Body of pancreas (tissue), 4 donors: ENCODE data around the gene IL22RA1. TPM values are rescaled to one million over a fixed set of nuclear protein-coding genes. Genes with fewer than 3 reads are reported as not detected.

Experiments used
- ATAC-seq: fragments of 150-250 bp; one replicate; pipeline ENCODE4 v1.9.1; 2016
- DNase-seq, 4 donors: peaks; one replicate each; pipeline ENCODE4 v3.0.0-alpha.2; 2019
- H3K27ac ChIP-seq, 4 donors: fragments of 200-600 bp; sonication (generic); 1 replicate in 3 of 4; 2 replicates in 1 of 4; pipeline versions ENCODE4 v1.5.1 to v1.6.1; 2016 to 2019; ENCODE audit warnings: mild to moderate bottlenecking in 1 of 4, mixed read lengths in 1 of 4, moderate library complexity in 1 of 4
- H3K27me3 ChIP-seq, 2 donors: fragments of 200-600 bp; sonication (generic); one replicate each; pipeline ENCODE4 v1.6.0; 2016; ENCODE audit warnings: mild to moderate bottlenecking in 1 of 2
- H3K36me3 ChIP-seq, 2 donors: fragments of 200-600 bp; sonication (generic); replicated peaks in 1 of 2; 2 replicates each; pipeline ENCODE4 v1.5.1; 2016; ENCODE audit warnings: low read depth in 2 of 2; ENCODE audit not compliant: insufficient read depth in 1 of 2
- H3K4me1 ChIP-seq: fragments of 200-600 bp; sonication (generic); one replicate; pipeline ENCODE4 v1.6.0; 2016
- H3K4me3 ChIP-seq, 2 donors: fragments of 200-600 bp; sonication (generic); 1 replicate in 1 of 2; 2 replicates in 1 of 2; pipeline ENCODE4 v1.5.1; 2016 to 2019
- H3K9me3 ChIP-seq, 3 donors: fragments of 200-600 bp; sonication (generic); 1 replicate in 2 of 3; 2 replicates in 1 of 3; pipeline ENCODE4 v1.5.1; 2016
- POLR2A ChIP-seq, 3 donors: fragments of 450-650 bp; IDR thresholded peaks; one replicate each; pipeline ENCODE4 v1.6.1; 2016; ENCODE audit warnings: antibody characterized with exemption in 3 of 3, mild to moderate bottlenecking in 2 of 3
- WGBS, 2 donors: methylation state at CpG; one replicate each; pipeline ENCODE4 v1.1.5; 2017; 5-methylcytosine and 5-hydroxymethylcytosine counted together
- intact Hi-C: fragments of 100-400 bp; cut with DNase I; formaldehyde crosslinking; loops from one replicate; pipeline ENCODE4 v1.15.1; 2023
- total RNA-seq, 2 donors: library from RNA; depleted of rRNA; stranded (reverse); fragments of >200 nt; gene quantifications; one replicate each; pipeline ENCODE4 v1.1.0, GENCODE V29; 2016
- TF ChIP-seq, protein P1 (sequence below), 7 experiments: fragments of 450-650 bp in 4 of 7; fragments of 200-600 bp in 3 of 7; sonication (generic) in 3 of 7; IDR thresholded peaks; one replicate each; pipeline ENCODE4 v1.5.1; 2016 to 2019; ENCODE audit warnings: antibody characterized with exemption in 7 of 7

The IL22RA1 gene
- total RNA-seq, 2 donors from 2014 or later = 49.1 to 133 TPM

DNA sequence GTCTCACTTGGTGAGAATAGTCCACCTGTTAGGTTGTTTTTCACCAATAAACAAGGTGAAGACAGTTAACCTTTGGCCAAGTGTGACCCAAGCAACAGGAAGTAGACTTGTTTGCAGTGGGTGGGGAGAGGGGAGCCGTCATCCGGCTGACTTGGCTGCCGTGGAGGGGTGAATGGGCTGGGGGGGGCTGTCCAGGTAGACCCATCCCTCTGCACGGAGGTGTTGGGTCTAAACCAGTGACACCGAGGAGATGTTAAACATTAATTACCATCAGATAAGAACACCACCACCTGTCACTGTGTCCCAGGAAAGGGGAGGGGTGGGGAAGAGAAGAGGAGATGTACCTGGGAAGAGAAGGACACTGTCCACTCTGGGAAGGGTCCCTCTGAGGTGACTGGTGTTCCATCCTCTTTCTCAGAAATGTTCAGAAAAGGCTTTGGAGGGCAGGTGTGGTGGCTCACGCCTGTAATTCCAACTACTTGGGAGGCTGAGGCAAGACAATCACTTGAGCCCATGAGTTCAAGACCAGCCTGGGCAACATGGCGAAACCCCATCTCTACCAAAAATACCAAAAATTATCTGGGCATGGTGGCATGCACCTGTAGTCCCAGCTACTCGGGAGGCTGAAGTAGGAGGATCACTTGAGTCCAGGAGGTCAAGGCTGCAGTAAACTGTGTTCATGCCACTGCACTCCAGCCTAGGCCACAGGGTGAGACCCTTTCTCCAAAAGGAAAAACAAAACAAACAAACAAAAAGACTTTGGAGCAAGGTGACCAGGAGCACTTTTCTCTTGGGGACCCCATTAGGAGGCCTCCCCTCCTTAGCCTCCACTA lies 24.3 kb downstream of the IL22RA1 start:
- H3K4me1 ChIP-seq = peaks cover 89% of the 10 kb centered on the region
- no peak overlapping the region for H3K4me3 ChIP-seq
- no peaks in the 10 kb centered on the region for H3K27me3 ChIP-seq
- intact Hi-C loops = no loop called here
- 20 to 29% methylated on average over 8 of the region's 8 CpGs for WGBS, 2 donors
- peak; percentile 85 to 94 (median 91) for DNase-seq
- peak in 1 of 3 donors; percentile 30 for TF ChIP-seq POLR2A (IDR thresholded peaks at IDR 0.05)
- TF ChIP-seq, protein P1, sequence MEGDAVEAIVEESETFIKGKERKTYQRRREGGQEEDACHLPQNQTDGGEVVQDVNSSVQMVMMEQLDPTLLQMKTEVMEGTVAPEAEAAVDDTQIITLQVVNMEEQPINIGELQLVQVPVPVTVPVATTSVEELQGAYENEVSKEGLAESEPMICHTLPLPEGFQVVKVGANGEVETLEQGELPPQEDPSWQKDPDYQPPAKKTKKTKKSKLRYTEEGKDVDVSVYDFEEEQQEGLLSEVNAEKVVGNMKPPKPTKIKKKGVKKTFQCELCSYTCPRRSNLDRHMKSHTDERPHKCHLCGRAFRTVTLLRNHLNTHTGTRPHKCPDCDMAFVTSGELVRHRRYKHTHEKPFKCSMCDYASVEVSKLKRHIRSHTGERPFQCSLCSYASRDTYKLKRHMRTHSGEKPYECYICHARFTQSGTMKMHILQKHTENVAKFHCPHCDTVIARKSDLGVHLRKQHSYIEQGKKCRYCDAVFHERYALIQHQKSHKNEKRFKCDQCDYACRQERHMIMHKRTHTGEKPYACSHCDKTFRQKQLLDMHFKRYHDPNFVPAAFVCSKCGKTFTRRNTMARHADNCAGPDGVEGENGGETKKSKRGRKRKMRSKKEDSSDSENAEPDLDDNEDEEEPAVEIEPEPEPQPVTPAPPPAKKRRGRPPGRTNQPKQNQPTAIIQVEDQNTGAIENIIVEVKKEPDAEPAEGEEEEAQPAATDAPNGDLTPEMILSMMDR (IDR thresholded peaks at IDR 0.05) = no peak
- H3K9me3 ChIP-seq = no peaks in the 10 kb centered on the region
- ATAC-seq = peak; percentile 60
- no peaks in the 10 kb centered on the region for H3K36me3 ChIP-seq
- H3K27ac ChIP-seq = peak overlapping the region; percentile 89 to 97 (median 96)

DNA sequence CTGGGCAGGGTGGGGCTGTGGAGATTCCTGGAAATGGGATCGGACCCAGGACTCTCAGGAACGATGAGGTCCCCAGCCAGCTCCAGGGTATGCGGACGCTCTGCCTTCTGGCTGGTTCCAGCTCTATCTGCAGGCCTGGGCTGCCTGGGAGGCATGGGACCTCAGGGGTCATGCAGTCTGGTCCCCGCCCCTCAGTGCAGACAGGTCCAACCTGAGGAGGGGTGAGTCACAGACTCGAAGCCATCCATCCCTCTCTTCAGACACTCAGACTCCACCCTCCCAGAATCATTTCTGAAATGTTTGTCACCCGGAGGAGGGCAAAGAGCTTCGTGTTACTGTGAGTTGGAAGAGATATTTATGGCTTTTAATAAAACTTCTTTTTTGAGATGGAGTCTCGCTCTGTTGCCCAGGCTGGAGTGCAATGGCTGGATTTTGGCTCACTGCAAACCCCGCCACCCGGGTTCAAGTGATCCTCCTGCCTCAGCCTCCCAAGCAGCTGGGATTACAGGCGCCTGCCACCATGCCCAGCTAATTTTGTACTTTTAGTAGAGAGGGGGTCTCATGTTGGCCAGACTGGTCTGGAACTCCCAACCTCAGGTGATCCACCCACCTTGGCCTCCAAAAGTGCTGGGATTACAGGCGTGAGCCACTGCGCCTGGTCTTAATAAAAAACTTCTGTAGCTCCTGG lies 25.1 kb downstream of the IL22RA1 start:
- DNase-seq (peak in 3 of 4 donors; percentile 37 to 81 (median 44)), ATAC-seq (no peak)

DNA sequence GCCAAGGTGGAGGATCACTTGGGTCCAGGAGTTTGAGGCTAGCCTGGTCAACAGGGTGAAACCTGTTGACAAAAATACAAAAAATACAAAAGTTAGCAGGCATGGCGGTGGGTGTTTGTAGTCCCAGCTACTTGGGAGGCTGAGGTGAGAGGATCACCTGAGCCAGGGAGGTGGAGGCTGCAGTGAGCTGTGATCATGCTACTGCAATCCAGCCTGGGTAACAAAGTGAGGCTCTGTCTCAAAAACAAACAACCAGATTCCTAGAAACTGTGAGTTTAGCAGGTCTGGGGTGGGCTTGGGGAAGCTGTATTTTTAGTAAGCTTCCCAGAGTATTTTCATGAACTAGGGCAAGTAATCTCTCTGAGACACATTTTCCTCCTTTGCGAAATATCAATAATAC lies 25.8 kb downstream of the IL22RA1 start:
- TF ChIP-seq POLR2A (IDR thresholded peaks at IDR 0.05) = no peak
- TF ChIP-seq, protein P1 (IDR thresholded peaks at IDR 0.05) = no peak
- DNase-seq (no peak), ATAC-seq (no peak)
- Histone ChIP-seq H3K4me1 (peaks cover 83% of the 10 kb centered on the region), H3K27ac (peak overlapping the region; percentile 89 to 97 (median 96)), H3K27me3 (no peaks in the 10 kb centered on the region), H3K36me3 (no peaks in the 10 kb centered on the region), H3K4me3 (no peak overlapping the region), H3K9me3 (no peaks in the 10 kb centered on the region)
- intact Hi-C loops = no loop called here
- 92 to 97% methylated on average over 2 of the region's 2 CpGs for WGBS, 2 donors

More for the DNA sequence above, 25.1 kb downstream of the IL22RA1 start:
- Histone ChIP-seq H3K27ac (peak overlapping the region; percentile 89 to 97 (median 96)), H3K9me3 (no peaks in the 10 kb centered on the region), H3K27me3 (no peaks in the 10 kb centered on the region), H3K4me3 (no peak overlapping the region), H3K4me1 (peaks cover 83% of the 10 kb centered on the region), H3K36me3 (no peaks in the 10 kb centered on the region)
- intact Hi-C loops = no loop called here
- WGBS, 2 donors = 49 to 58% methylated on average over 11 to 14 of the region's 14 CpGs
- TF ChIP-seq, protein P1 (IDR thresholded peaks at IDR 0.05) = no peak
- peak in 2 of 3 donors; percentile 43 to 50 for TF ChIP-seq POLR2A (IDR thresholded peaks at IDR 0.05)

DNA sequence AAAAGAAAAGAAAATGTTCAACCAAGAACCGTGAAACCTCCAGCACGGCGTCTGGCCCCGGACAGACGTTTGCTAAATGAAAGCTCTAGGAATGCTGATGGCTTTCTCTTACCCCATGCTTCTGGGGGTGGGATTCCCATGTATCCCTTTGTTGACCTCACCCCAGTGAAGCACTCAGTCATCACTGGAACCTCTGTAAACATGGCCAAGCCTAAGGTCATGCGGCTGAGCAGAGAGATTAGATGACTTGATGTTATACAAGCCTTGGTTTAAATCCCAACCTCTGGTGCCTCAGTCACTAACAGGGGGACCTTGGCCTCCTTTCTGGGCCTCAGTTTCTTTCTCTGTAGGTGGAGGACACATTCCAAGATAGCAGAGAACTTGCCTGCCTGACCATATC lies 28.2 kb downstream of the IL22RA1 start:
- DNase-seq (no peak), ATAC-seq (no peak)
- H3K27ac ChIP-seq = no peak overlapping the region
- TF ChIP-seq, protein P1 (IDR thresholded peaks at IDR 0.05) = no peak
- no peak for TF ChIP-seq POLR2A (IDR thresholded peaks at IDR 0.05)
- intact Hi-C loops = loop anchor here (5.0 kb wide), 1 partner anchor 42 kb away; no protein-coding TSS in a partner anchor
- H3K4me1 ChIP-seq = peaks cover 60% of the 10 kb centered on the region
- H3K27me3 ChIP-seq = no peaks in the 10 kb centered on the region
- H3K9me3 ChIP-seq = no peaks in the 10 kb centered on the region
- WGBS, 2 donors = 76 to 88% methylated on average over 6 of the region's 6 CpGs
- no peak overlapping the region for H3K4me3 ChIP-seq
- no peaks in the 10 kb centered on the region for H3K36me3 ChIP-seq
